NCI-H2081 treated with DMSO at 0.1 percent for 48 hours (cell line): Measurements from ENCODE around the gene CCL28.
"Not testable (repeated sequence)": the region's sequence is repeated elsewhere in the genome, so short reads cannot be mapped to it uniquely, and the experiment has no call there.

Experiments used
- DNase-seq: peaks from one replicate; lab custom pipeline; 2025; lab: John Stamatoyannopoulos, UW

The CCL28 gene

GRCh38 chr5:43412156-43412555 is at the start of gene CCL28:
CCL28 (minus strand) TSS chr5:43412391; CDS start chr5:43412316, 75 bp downstream.
- DNase-seq: no peak

DNA sequence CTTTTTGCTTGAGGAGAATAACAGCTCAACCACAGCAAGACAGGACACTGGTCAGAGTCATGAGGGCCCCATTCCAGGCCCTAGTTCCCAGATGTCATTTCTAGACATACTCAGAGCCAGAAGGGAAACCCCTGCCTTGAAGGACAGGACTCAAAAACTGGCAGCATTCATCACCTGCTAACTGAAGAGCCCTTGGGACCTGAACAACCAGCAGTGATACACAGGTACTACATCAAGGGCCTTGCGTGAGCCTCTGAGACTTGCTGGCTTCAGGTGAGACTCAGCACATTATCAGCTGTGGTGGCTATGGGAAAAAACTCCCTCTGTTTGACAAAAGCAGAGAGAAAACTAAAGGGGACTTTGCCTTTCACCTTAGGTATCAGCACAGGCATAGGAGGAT is 48.9 kb upstream of the CCL28 start:
- no peak for DNase-seq

GRCh38 chr5:43456556-43456955 is 44.4 kb upstream of the CCL28 start:
- DNase-seq: no peak

GRCh38 chr5:43441575-43441974 is 29.4 kb upstream of the CCL28 start:
- DNase-seq: not testable (repeated sequence)

- DNase-seq: no peak
Measured at GRCh38 chr5:43437062-43437660, 25.0 kb upstream of the CCL28 start.

- no peak for DNase-seq
Measured at GRCh38 chr5:43433382-43433781, 21.2 kb upstream of the CCL28 start.

DNA sequence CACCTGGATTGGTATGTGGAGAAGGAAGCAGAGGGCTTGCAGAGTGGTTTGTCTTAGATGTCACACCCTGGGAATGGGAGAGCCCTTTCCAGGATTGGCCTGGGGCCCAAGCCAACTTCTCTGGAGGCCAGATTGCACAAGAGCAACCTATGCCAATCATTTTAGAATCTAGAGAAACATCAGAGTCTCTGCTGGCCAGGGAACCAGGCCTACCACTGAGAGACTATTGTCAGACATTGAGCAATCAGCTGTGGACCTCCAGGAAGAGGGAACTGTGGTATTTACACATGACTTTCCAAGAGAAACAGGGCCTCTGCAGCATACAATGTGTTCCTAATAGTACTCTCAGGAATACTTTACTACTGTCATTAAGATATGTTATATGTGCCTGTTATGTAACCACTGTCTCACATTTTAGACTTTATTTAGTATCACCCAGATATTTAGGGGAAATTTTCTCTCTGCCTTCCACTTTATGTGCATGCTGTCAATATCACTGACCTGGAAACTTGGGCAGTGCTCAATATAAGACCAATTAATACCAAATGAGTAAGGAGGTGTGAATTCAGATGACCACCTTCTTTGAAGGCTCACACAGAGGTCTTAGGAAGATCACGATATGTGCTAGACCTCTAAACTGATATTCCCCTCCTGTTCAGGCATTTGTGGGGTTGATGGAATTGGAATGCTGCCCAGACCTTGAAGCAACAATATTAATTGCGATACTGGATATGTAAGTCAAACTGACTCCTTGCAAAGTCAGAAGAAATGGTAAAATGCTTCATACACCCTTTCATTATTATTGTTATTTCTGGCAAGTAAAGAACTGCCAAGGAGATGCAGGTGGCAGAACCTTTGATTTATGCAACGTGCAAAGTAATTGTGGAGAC is 20.5 kb upstream of the CCL28 start:
- DNase-seq: no peak

GRCh38 chr5:43429706-43430105 is 17.5 kb upstream of the CCL28 start:
- no peak for DNase-seq

DNA sequence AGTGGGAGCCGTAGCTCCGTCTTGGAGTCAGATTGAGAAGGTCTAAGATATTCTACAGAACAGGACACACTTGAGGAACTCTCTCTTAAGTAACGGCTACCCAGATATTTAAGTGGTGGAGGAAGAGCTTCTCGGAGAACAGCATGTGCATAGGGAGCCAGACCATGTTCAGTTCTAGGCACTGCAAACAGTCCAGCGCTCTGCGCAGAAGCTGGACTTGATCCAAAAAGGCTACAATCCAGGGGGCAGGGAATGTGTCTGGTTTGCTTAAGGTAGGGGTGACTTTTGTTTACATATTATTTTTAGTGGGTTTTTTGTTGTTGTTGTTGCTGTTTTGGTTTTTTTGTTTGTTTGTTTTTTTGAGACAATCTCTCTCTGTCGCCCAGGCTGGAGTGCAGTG is 16.8 kb upstream of the CCL28 start:
- DNase-seq: no peak

DNA sequence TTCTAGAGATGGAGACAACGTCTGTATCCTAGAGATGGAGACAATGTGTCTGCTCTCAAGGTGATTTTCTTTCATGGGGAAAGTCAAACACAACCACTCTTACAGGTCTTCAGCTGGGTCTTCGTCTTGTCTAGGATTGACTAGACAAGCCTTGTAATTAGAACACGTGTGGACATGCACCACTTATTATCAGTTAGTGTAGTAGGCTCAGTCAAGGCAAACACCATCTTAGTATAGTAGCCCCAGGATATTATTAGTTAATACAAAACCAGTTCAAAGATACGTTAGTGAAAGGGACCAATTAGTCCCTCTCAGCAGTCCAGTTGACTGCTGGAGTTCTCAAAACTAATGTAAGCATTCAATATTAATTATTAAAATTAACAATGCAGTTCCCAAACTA is 15.1 kb upstream of the CCL28 start:
- DNase-seq: no peak

DNA sequence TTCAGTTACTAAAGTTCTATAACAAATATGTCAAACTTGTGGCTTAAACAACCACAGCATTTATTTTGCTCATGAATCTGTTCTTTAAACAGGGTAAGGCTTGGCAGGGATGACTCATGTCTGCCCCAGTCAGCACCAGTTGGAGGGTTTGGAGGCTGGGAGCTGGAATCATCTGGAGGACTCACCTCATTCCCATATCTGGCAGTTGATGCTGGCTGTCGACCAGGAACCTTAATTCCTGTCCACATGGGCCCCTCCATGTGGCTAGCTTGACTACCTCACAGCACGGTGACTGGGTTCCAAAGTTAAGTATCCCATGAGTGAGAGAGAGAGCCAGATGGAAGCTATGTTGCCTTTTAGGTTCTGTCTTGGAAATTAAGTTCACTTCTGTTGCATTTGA is 13.8 kb upstream of the CCL28 start:
- no peak for DNase-seq

- not testable (repeated sequence) for DNase-seq
Measured at GRCh38 chr5:43423086-43423485, 10.9 kb upstream of the CCL28 start.

- DNase-seq: no peak
Measured at GRCh38 chr5:43422143-43422542, 10.0 kb upstream of the CCL28 start.

DNA sequence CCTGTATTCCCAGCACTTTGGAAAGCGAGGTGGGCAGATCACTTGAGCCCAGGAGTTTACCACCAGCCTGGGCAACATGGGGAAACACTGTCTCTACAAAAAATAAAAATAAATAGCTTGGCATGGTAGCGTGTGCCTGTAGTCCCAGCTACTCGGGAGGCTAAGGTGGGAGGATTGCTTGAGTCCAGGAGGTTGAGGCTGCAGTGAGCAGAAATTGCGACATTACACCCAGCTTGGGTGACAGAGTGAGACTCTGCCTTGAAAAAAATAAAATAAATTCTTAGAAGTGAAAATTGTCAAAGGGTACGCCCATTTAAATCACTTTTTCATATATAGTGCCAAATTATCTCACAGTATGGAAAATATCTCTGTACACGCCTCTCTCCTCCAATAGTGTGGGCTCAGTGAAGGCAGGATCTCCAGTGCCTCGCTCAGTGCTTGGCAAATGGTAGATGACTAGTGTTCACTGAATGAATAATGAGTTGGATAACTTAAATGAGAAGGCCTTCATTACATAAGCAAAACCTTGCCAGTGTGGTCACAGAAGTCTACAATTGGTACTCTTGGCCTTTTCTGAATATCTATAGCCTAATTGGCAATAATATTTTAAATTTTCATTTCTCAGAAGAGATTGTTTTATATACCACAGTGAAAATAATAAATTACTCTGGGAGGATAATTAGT is 9.4 kb upstream of the CCL28 start:
- no peak for DNase-seq

- no peak for DNase-seq
Measured at GRCh38 chr5:43420241-43420640, 8.1 kb upstream of the CCL28 start.

DNA sequence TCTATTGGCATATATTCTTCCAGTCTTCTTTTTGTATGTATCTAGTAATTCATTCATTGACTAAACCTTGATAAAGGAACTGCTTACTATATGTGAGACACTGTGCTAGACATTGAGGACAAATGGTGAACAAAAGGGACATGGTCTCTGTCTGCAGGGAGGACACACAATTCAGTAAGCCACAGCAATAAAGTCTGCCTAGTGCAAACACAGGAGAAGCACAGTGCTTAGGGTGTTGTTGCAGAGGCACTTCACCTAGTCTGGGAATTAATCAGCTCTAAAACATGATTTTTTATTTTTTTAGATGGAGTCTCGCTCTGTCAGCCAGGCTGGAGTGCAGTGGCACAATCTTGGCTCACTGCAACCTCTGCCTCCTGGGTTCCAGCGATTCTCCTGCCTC is 6.4 kb upstream of the CCL28 start:
- no peak for DNase-seq

GRCh38 chr5:43416803-43417394 is 4.7 kb upstream of the CCL28 start:
- no peak for DNase-seq

GRCh38 chr5:43415935-43416802 is 4.0 kb upstream of the CCL28 start:
- no peak for DNase-seq

DNA sequence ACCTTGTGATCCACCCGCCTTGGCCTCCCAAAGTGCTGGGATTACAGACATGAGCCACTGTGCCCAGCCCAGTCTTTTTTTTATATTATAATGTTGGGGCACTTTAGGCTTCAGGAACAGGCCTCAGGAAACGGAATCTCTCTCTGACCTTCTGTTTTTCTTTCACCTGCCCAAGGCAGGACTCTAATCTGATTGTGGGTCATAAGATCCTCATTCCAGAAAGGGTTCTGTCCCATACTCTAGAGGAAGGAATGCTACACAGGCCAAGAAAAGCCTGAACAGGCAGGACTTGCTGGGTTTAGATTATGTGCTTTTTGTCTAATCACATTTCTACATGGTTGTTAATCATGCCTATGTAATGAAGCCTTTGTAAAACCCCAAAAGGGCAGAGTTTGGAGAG is 1.8 kb upstream of the CCL28 start:
- no peak for DNase-seq

- DNase-seq: no peak
Measured at GRCh38 chr5:43412644-43413043, 453 bp upstream of the CCL28 start.

GRCh38 chr5:43411495-43411894 is 696 bp downstream of the CCL28 start:
- DNase-seq: no peak

- no peak for DNase-seq
Measured at GRCh38 chr5:43410414-43410813, 1.8 kb downstream of the CCL28 start.
